Central memory CD8-positive, alpha-beta T cell (primary cell): ENCODE measurements around the gene IQGAP2.

Experiments
- ATAC-seq: fragments of 150-1000 bp; cut with Tn5 transposase; replicated peaks from 2 replicates; pipeline ENCODE4 v1.10.0; 2022; ENCODE audit warnings: mild to moderate bottlenecking, moderate FRiP score, moderate number of reproducible peaks; ENCODE audit not compliant: poor library complexity, severe bottlenecking; ENCODE audit errors: extremely low read depth
- DNase-seq, 2 donors: peaks; one replicate each; pipeline ENCODE4 v3.0.0; 2021; ENCODE audit warnings: low spot score in 2 of 2
- H3K27ac Mint-ChIP-seq: one replicate; pipeline ENCODE4 v1.8.0; 2022; ENCODE audit warnings: low read depth, mild to moderate bottlenecking, moderate library complexity, mixed read lengths
- H3K27me3 Mint-ChIP-seq: one replicate; pipeline ENCODE4 v1.8.0; 2022; ENCODE audit warnings: mixed read lengths
- H3K36me3 Mint-ChIP-seq: one replicate; pipeline ENCODE4 v1.8.0; 2022; ENCODE audit warnings: mild to moderate bottlenecking, moderate library complexity, mixed read lengths; ENCODE audit not compliant: insufficient read depth
- H3K4me1 Mint-ChIP-seq: one replicate; pipeline ENCODE4 v1.8.0; 2022; ENCODE audit warnings: mixed read lengths
- H3K4me3 Mint-ChIP-seq: one replicate; pipeline ENCODE4 v1.8.0; 2022; ENCODE audit warnings: mild to moderate bottlenecking, moderate library complexity, mixed read lengths
- H3K9me3 Mint-ChIP-seq: one replicate; pipeline ENCODE4 v1.8.0; 2022; ENCODE audit warnings: mixed read lengths

The IQGAP2 gene

DNA sequence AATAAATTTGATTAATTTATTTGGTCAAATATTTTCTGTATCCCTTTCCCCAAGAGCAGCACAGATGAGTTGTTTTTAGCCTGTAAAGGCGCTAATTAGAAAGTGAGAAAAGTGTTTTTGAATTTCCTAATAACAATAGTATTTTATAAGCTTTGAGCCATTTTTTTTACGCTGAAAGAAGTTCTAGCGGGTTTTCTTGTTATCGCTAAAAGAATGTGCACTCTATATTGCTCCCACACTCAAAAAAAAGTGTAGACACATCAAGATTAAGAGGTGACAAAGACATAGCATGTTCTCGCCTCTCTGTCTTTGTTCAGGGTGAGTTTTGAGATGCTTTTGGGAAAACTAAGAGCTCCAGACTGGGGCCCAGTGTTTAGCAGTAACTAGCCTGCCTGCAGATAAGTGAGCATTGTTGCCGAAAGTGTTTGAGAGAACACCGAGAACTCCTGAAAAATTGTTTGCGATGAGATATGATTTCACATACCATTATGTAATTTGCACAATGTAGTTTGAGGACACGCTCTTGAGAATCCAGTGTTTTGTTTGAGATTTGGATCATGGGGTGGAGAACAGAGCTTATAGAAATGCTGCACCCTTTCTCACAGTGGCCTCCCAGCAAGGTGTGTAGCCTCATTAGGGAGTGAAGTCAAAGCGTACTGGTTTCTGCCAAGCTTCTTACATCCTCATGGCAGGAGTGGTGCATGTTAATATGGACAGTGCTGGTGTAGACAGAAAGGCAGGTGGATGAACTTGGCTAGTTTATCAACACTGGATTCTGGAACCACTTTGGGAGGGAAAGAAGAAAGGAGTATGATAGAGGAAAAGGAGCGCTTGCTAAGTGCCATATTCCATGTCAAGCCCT is 314.4 kb downstream of the IQGAP2 start:
- no peaks in the 10 kb centered on the region for H3K27me3 Mint-ChIP-seq

DNA sequence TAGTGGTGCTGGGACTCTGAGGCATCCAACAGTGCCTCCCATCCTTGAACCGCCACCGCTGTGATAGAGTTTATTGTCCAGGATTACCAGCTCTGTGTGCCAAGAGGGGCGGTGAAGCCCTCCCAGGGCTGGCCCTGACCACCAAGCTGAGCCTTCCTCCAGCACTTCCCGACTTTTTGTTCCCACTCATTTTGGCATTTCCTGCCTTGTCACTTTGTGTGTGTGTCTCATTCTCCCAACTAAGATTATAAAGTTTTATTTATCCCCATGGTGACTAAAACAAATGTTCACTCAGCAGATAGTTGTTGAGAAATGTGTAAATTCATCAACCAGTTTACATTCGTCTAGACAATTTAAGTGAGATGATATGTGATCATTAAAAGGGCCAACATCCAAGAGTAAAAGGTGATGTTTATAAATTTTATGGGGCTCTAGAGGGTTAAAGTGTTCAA is 315.3 kb downstream of the IQGAP2 start:
- ATAC-seq (no peak), DNase-seq (no peak)
- no peaks in the 10 kb centered on the region for H3K9me3 Mint-ChIP-seq
- peak overlapping the region; percentile 14 for H3K27ac Mint-ChIP-seq
- H3K4me3 Mint-ChIP-seq = peak overlapping the region; percentile 92
- H3K36me3 Mint-ChIP-seq = peaks cover 11% of the 10 kb centered on the region
- H3K27me3 Mint-ChIP-seq = no peaks in the 10 kb centered on the region
- peaks cover 67% of the 10 kb centered on the region for H3K4me1 Mint-ChIP-seq

More for the DNA sequence above, 314.4 kb downstream of the IQGAP2 start:
- no peak for DNase-seq
- peak overlapping the region; percentile 92 for H3K4me3 Mint-ChIP-seq
- peaks cover 10% of the 10 kb centered on the region for H3K36me3 Mint-ChIP-seq
- peaks cover 61% of the 10 kb centered on the region for H3K4me1 Mint-ChIP-seq
- no peak for ATAC-seq
- no peaks in the 10 kb centered on the region for H3K9me3 Mint-ChIP-seq
- H3K27ac Mint-ChIP-seq = peak overlapping the region; percentile 94

DNA sequence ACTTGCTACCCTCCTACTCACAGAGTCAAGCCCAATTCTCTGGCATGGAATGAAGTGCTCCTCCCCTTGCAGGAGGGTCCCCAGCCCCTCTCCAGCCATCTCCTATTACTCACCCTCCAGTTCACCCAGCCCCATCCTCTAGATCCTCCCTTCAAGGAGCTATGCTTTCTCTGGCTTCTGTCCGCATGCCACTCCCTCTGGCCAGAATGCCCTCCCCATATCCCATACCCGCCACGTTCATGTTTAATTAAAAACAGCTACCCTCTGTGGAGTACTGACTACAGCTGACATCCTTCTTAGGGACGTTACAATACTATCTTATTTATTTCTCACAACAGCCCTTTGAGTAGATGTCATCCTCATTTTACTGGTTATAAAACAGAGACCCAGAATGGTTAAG is 315.8 kb downstream of the IQGAP2 start:
- H3K9me3 Mint-ChIP-seq = no peaks in the 10 kb centered on the region
- peak overlapping the region; percentile 92 for H3K4me3 Mint-ChIP-seq
- no peak for DNase-seq
- H3K36me3 Mint-ChIP-seq = peaks cover 11% of the 10 kb centered on the region
- no peak for ATAC-seq
- H3K27ac Mint-ChIP-seq = peak overlapping the region; percentile 14
- H3K27me3 Mint-ChIP-seq = no peaks in the 10 kb centered on the region
- H3K4me1 Mint-ChIP-seq = peaks cover 67% of the 10 kb centered on the region

DNA sequence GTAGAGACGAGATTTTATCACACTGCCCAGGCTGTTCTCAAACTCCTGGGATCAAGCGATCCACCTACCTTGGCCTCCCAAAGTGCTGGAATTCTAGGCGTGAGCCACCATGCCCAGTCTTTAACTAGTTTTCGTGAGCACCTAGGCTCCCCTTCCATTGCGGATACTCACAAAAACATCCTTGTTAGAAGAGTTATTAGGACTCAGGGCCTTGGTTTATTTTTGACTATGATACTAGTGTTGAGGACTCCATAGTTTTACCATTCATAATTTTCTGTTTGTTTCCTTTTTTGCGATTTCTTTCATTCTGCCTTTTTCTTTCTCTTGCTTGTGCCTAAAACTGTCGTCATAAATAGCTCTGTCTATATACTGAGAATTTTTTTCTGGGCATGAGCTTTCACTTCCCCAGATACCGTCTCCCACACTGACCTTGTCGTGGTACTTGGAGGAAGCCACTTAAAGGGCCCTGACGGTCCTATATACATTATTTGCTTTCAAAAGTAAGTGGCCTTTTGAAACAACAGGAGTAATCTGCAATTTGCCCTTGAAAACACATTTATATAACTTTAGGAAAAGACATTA is 318.0 kb downstream of the IQGAP2 start:
- DNase-seq = no peak
- Mint-ChIP-seq H3K27me3 (no peaks in the 10 kb centered on the region), H3K36me3 (peaks cover 13% of the 10 kb centered on the region), H3K4me3 (peak overlapping the region; percentile 35), H3K4me1 (peaks cover 74% of the 10 kb centered on the region), H3K27ac (peak overlapping the region; percentile 56), H3K9me3 (no peaks in the 10 kb centered on the region)
- ATAC-seq = peak; percentile 37

DNA sequence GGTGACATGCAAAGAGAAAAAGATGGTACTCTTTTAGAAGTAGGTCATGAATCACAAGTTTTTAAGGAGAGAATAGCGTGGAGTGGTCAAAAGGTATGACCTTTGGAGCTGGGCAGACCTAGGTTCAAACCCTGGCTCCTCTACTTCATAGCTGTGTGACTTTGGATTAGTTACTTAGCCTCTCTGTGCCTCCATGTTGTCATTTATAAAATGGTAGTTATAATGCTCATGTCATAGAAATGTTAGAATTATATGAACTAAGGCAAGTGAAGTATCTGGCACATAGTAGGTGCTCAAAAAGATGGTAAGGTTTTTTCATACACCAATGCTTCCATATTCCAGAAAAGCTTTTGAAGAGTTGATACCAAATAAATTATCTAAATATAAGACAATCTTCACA is 320.2 kb downstream of the IQGAP2 start:
- peaks cover 60% of the 10 kb centered on the region for H3K4me1 Mint-ChIP-seq
- no peaks in the 10 kb centered on the region for H3K27me3 Mint-ChIP-seq
- no peaks in the 10 kb centered on the region for H3K9me3 Mint-ChIP-seq
- DNase-seq (no peak), ATAC-seq (no peak)
- H3K27ac Mint-ChIP-seq = peak overlapping the region; percentile 7
- peaks cover 11% of the 10 kb centered on the region for H3K36me3 Mint-ChIP-seq
- no peak overlapping the region for H3K4me3 Mint-ChIP-seq

DNA sequence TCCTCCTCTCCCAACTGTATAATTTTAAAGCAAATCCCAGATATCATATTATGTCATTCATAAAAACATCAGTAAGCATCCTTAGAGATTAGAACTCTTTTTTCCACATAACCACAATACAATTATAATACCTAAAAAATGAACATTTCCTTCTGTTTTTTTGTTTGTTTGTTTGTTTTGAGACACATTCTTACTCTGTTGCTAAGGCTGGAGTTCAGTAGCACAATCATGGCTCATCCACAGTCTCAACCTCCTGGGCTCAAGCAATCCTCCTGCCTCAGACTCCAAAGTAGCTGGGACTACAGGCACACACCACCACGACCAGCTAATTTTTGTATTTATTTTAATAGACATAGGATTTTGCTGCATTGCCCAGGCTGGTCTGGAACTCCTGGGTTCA is 320.8 kb downstream of the IQGAP2 start:
- peak overlapping the region; percentile 13 for H3K27ac Mint-ChIP-seq
- H3K36me3 Mint-ChIP-seq = peaks cover 11% of the 10 kb centered on the region
- ATAC-seq (no peak), DNase-seq (no peak)
- peaks cover 54% of the 10 kb centered on the region for H3K4me1 Mint-ChIP-seq
- no peaks in the 10 kb centered on the region for H3K27me3 Mint-ChIP-seq
- peaks cover 1% of the 10 kb centered on the region for H3K9me3 Mint-ChIP-seq
- H3K4me3 Mint-ChIP-seq = no peak overlapping the region

DNA sequence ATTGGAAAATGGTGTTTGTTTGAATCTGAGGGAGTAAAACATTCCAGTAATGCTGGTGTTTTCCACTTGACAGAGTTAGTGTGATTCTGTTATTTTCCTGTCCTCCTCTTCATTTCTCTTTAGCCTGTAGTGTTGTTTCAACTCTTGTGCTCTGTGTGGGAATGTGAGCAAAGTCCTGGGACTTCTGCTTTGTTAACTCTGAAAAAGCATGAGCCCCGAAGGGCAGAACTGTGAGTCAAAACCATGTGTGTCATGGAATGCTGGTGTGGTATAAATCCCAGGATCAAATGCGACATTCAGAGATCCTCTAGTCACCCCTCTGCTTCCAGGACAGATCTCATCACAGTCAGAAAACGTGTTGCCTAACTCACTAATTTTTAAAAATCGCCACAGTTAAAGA is 321.8 kb downstream of the IQGAP2 start:
- H3K9me3 Mint-ChIP-seq = peaks cover 11% of the 10 kb centered on the region
- H3K4me1 Mint-ChIP-seq = peaks cover 57% of the 10 kb centered on the region
- DNase-seq = no peak
- H3K4me3 Mint-ChIP-seq = no peak overlapping the region
- H3K27me3 Mint-ChIP-seq = no peaks in the 10 kb centered on the region
- no peak for ATAC-seq
- H3K27ac Mint-ChIP-seq = peak overlapping the region; percentile 13
- H3K36me3 Mint-ChIP-seq = peaks cover 11% of the 10 kb centered on the region

DNA sequence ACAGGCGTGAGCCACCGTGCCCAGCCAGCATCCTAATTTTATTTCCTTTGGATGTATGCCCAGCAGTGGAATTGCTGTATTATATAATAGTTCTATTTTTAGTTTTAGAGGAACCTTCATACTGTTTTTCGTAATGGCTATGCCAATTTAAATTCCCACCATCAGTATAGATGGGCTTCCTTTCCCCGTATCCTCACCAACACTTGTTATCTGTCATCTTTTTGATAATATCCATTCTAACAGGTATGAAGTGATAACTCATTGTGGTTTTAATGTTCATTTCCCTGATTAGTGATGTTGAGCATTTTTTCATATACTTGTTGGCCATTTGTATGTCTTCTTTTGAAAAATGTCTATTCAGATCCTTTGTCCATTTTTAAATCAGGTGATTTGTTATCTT is 325.9 kb downstream of the IQGAP2 start:
- Mint-ChIP-seq H3K4me3 (no peak overlapping the region), H3K36me3 (peaks cover 17% of the 10 kb centered on the region), H3K27me3 (no peaks in the 10 kb centered on the region), H3K9me3 (peaks cover 19% of the 10 kb centered on the region), H3K4me1 (peaks cover 60% of the 10 kb centered on the region), H3K27ac (peak overlapping the region; percentile 73)
- ATAC-seq (no peak), DNase-seq (no peak)

DNA sequence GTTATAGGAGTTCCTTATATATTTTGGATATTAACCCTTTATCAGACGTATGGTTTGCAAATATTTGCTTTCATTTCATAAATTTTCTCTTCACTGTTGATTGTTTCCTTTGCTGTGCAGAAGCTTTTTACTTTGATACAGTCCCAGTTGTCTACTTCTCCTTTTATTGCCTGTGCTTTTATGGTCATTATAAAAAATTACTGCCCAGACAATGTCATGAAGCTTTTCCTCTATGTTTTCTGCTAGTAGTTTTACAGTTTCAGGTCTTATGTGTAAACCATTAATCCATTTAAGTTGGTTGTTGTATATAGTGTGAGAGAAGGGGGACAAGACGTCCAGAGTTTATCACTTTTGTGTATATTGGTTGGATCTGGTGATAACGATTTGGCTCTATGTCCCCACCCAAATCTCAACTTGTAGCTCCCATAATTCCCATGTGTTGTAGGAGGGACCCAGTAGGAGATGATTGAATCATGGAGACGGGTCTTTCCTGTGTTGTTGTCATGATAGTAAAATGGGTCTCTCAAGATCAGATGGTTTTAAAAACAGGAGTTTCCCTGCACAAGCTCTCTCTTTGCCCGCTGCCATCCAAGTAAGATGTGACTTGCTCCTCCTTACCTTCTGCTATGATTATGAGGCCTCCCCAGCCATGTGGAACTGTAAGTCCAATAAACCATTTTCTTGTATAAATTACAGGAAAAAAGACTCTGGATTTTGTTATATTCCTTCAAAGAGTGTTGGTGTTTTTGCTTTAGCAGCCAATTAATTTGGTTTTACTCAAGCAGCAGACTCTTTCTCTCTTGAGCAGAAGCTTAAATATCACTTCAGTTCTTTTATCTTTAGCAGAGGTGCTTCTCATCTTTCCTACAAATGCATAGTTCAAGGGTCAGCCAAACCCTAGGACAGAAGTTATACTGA is 326.5 kb downstream of the IQGAP2 start:
- Mint-ChIP-seq H3K27me3 (no peaks in the 10 kb centered on the region), H3K36me3 (peaks cover 15% of the 10 kb centered on the region), H3K4me3 (no peak overlapping the region), H3K9me3 (peaks cover 19% of the 10 kb centered on the region), H3K27ac (peak overlapping the region; percentile 73), H3K4me1 (peaks cover 60% of the 10 kb centered on the region)
- no peak for DNase-seq
- ATAC-seq = no peak

DNA sequence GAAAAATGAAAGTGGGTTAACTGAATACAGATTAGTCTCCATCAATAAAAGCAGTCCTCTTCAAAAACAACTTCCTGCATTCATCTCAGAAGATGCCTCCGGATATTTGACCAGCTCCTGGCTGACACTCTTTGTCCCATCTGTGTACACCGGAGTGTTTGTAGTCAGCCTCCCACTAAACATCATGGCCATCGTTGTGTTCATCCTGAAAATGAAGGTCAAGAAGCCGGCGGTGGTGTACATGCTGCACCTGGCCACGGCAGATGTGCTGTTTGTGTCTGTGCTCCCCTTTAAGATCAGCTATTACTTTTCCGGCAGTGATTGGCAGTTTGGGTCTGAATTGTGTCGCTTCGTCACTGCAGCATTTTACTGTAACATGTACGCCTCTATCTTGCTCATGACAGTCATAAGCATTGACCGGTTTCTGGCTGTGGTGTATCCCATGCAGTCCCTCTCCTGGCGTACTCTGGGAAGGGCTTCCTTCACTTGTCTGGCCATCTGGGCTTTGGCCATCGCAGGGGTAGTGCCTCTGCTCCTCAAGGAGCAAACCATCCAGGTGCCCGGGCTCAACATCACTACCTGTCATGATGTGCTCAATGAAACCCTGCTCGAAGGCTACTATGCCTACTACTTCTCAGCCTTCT is 329.4 kb downstream of the IQGAP2 start:
- Mint-ChIP-seq H3K4me3 (peak overlapping the region; percentile 66), H3K9me3 (peaks cover 19% of the 10 kb centered on the region), H3K27ac (peak overlapping the region; percentile 96), H3K4me1 (peaks cover 54% of the 10 kb centered on the region), H3K27me3 (no peaks in the 10 kb centered on the region), H3K36me3 (peaks cover 18% of the 10 kb centered on the region)
- ATAC-seq (peak; percentile 44), DNase-seq (peak in 1 of 2 donors; percentile 43)

DNA sequence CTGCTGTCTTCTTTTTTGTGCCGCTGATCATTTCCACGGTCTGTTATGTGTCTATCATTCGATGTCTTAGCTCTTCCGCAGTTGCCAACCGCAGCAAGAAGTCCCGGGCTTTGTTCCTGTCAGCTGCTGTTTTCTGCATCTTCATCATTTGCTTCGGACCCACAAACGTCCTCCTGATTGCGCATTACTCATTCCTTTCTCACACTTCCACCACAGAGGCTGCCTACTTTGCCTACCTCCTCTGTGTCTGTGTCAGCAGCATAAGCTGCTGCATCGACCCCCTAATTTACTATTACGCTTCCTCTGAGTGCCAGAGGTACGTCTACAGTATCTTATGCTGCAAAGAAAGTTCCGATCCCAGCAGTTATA is 329.9 kb downstream of the IQGAP2 start:
- DNase-seq = peak in 1 of 2 donors; percentile 82
- Mint-ChIP-seq H3K27me3 (no peaks in the 10 kb centered on the region), H3K36me3 (peaks cover 22% of the 10 kb centered on the region), H3K27ac (peak overlapping the region; percentile 96), H3K9me3 (peaks cover 19% of the 10 kb centered on the region), H3K4me3 (peak overlapping the region; percentile 66), H3K4me1 (peaks cover 54% of the 10 kb centered on the region)
- ATAC-seq = peak; percentile 89
